Measurements from ENCODE around the gene CROCC.

DNA sequence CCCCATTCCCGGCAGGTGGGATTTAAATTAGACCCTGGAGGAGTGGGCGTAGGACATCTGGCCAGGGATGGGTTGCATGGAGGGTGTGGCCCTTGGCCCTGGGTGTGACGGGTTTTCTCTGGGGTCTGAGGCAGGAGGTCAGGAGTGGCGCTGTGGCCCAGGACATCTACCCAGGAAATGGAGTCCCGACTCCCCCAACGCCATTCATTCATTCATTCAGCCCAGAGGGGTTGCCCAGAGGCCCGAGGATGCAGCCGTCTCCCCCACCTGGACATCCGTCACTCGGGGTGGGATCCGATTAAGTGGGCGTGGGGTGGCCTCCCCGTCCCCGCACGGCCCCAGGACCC is 89.3 kb downstream of the CROCC start:
- TF ChIP-seq, protein P1, sequence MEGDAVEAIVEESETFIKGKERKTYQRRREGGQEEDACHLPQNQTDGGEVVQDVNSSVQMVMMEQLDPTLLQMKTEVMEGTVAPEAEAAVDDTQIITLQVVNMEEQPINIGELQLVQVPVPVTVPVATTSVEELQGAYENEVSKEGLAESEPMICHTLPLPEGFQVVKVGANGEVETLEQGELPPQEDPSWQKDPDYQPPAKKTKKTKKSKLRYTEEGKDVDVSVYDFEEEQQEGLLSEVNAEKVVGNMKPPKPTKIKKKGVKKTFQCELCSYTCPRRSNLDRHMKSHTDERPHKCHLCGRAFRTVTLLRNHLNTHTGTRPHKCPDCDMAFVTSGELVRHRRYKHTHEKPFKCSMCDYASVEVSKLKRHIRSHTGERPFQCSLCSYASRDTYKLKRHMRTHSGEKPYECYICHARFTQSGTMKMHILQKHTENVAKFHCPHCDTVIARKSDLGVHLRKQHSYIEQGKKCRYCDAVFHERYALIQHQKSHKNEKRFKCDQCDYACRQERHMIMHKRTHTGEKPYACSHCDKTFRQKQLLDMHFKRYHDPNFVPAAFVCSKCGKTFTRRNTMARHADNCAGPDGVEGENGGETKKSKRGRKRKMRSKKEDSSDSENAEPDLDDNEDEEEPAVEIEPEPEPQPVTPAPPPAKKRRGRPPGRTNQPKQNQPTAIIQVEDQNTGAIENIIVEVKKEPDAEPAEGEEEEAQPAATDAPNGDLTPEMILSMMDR (IDR thresholded peaks at IDR 0.05) = no peak
- TF ChIP-seq POLR2A (IDR thresholded peaks at IDR 0.05) (no peak), EP300 (IDR thresholded peaks at IDR 0.05) (no peak)
